Putamen (tissue), 1 donor: ENCODE measurements around the gene TUSC2.
"Not testable (repeated sequence)": the region's sequence is repeated elsewhere in the genome, so short reads cannot be mapped to it uniquely, and the experiment has no call there.

Experiments
- DNase-seq: peaks from one replicate; pipeline ENCODE4 v3.0.0-alpha.2; 2016; ENCODE audit warnings: low spot score

The TUSC2 gene

GRCh38 chr3:50317300-50317699, 10.7 kb downstream of the TUSC2 start:
- no peak for DNase-seq

DNA sequence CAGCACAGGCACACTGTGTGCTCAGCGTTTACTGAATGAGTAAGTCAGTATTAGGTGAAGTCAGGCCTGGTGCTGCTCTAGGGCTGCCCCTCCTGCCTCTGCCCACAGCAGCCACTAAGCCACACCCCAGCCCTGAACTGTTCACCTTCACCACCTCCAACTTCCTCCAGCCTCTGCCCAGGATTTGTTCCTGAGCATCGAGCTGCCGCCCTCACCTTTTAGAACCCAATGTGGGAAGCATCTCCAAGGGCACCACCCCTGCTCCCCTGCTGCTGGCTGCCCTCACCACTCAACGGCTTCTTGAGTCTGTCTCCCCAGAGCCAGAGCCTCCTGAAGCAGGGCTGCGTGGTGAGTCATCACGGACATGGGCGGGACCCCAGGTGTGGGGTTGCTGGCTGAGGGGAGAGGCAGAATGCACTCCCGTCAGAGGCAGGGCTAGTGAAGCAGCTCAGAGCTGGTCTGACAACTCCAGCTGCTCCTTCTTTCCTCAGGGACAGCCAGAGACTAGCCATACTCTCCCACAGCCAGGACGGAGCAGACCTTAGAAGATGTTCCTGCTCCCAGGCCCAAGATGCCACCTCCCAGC, 11.3 kb downstream of the TUSC2 start:
- DNase-seq = no peak

DNA sequence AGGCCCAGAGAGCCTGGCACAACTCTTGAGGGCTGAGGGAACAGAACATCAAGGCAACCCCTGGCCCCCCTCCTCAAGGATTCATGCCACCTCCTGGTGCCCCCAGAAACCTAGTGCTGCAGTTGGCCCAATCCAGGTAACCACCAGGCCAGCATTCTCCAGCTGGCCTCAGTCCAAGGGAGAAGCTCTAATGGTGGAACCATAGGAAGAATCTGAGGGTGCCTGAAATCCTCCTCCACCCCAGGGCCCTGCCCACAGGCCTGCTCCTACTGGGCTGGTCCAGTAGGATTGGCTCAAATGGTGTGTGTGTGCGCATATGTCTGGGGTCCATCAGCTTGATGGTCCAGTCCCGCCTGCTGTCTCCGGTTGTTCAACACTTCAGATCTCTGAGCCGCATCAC, 13.2 kb downstream of the TUSC2 start:
- DNase-seq = no peak

- no peak for DNase-seq
Observed at GRCh38 chr3:50314342-50314741, 13.7 kb downstream of the TUSC2 start.

GRCh38 chr3:50312041-50312440, 16.0 kb downstream of the TUSC2 start:
- not testable (repeated sequence) for DNase-seq

DNA sequence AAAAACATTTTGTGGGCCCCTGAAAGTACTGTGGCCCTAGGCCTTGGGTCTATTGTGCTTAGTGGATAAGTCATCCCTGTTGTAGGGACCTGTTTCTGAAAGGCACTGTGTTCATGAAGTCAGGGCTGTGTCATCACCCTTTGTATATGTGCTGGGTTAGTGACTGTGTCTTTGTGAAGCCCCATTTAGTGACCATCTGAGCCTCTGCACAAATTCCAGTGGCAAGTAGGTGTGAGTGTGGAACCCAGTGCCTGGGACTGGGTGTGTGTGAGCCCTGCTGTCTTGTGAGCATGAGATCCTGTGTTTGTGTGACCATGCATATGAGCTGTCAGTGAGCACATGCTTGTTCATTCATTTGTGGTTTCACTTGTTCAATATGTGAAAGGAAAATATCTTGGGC, 23.4 kb downstream of the TUSC2 start:
- DNase-seq = no peak

GRCh38 chr3:50303013-50303815, 24.8 kb downstream of the TUSC2 start, which contains the start of gene HYAL1:
Gene HYAL1 (minus strand): TSS chr3:50303574. CDS start chr3:50302956, 618 bp downstream.
- no peak for DNase-seq

- DNase-seq = no peak
Observed at GRCh38 chr3:50302095-50303012, 25.7 kb downstream of the TUSC2 start.

DNA sequence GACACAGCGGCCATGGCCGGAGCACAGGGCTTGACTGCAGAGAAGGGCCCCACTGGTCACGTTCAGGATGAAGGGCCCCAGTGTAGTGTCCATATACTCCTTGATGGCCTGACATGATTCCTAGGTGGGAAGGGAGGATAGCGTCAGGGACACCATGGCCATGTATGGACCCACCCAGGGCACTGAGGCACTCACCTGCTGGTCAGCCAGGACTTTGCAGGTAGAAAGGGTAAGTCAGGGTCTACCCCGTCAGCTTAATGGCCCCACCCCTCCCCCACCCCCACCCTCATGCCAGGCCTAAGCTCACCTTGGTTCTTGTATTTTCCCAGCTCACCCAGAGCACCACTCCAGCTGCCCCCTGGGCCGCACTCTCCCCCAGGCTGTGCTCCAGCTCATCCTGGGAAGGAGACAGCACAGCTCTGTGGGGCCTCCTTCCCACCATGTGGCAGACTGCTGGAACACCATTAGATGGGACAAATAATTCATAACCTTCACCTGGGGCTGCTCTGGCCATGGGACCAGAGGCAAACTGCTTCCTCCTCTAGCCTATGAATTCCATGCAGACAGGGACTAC, 27.3 kb downstream of the TUSC2 start:
- no peak for DNase-seq

DNA sequence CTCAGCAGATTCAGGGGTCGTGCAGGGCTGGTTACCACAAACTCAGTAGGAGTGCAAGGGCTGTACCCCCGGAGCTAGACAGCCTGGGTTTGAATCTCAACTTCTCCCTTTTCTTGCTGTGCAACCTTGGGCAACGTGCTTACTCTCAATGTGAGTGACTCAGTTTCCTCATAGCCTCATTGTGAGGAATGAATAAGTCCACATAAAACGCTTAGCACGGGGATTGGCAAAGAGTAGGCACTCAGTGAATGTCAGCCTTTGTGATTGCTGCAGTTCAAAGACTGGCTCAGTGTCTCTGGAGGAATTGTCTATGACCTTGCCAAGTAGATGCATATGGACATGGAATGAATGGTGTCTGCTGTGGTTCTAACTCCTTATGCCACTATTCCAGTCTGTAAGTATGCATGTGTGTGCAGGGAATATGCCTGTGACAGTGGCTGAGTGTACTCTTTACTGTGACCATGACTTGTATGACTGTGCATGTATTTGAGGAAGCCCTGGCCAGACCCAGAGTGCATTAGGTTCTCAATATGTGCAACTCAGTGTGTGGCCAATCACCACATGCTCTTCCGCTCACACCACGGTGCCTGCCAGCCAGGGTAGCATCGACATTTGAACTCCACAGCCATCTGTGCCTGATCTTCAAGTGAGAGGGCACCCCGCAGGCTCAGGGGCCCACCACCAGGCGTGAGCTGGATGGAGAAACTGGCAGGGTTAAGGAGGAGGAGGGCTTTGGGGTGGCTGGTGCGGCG, 27.9 kb downstream of the TUSC2 start:
- peak; percentile 86 for DNase-seq

- no peak for DNase-seq
Observed at GRCh38 chr3:50299638-50299928, 28.4 kb downstream of the TUSC2 start.

GRCh38 chr3:50298836-50299637, 29.0 kb downstream of the TUSC2 start, which contains the start of the genes HYAL3 and NAA80:
Gene HYAL3 (minus strand): TSS chr3:50299405. CDS start chr3:50295602, 3,803 bp downstream.
Gene NAA80 (minus strand): TSS chr3:50299405. CDS start chr3:50297463, 1,942 bp downstream.
- DNase-seq = peak; percentile 100

- DNase-seq = no peak
Observed at GRCh38 chr3:50297896-50298725, 29.9 kb downstream of the TUSC2 start.

- no peak for DNase-seq
Observed at GRCh38 chr3:50297384-50297775, 30.6 kb downstream of the TUSC2 start.

DNA sequence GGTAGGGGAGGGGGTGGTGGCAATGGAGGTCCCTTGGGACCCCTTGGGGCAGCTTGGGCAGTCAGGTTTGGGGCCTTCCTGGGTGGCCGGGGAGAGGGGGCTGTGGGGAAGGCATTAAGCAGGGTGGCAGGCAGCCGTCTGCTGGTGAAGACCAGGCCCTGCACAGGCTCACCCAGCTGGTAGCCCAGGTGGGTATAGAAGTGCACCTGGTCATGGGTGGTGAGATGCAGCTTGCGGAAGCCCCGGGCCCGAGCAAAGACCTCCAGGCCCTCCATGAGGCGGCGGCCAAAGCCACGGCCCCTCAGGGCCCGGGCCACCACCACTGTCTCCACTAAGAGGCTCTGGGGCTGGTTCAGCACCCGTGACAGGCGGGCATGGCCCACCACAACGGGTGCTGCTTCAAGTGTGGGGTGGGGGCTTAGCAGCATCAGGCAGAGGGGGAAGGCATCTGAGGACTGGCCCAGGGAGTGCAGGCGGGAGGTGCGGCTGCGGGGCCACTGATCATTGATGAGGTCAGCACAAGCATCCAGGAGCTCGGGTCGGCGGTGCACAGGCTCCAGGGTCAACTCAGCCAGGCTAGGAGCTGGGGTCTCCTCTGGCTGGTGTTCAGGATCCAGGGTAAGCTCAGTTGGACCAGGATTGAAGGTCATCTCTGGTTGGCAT, 31.2 kb downstream of the TUSC2 start:
- no peak for DNase-seq

GRCh38 chr3:50295553-50296431, 32.2 kb downstream of the TUSC2 start:
- DNase-seq = no peak

- DNase-seq = no peak
Observed at GRCh38 chr3:50294492-50295403, 33.3 kb downstream of the TUSC2 start.
